ENCODE results near the gene ATP8B1.
"Not testable (repeated sequence)": the region's sequence is repeated elsewhere in the genome, so short reads cannot be mapped to it uniquely, and the experiment has no call there.

- TF ChIP-seq CTCF (IDR thresholded peaks at IDR 0.05; ENCODE audit: insufficient read depth, low read length); SPI1 (IDR thresholded peaks at IDR 0.05; ENCODE audit: borderline replicate concordance, low read depth); POLR2AphosphoS5 (IDR thresholded peaks at IDR 0.05; ENCODE audit: low read depth): not testable (repeated sequence)
Measured at GRCh38 chr18:57642462-57642861, 160.7 kb downstream of the ATP8B1 start.
